Measurements from ENCODE around the gene EPHA7. TPM values are rescaled to one million over a fixed set of nuclear protein-coding genes. Genes with fewer than 3 reads are reported as not detected.

EPHA7 gene
- total RNA-seq, 2 experiments from 2014 or later: not detected

- Histone ChIP-seq H2AFZ (ENCODE audit: low read length) (no peak overlapping the region), H3K36me3 (ENCODE audit: insufficient read depth, low read length) (no peaks in the 10 kb centered on the region), H3K9me2 (ENCODE audit: insufficient read depth, low read length) (no peaks in the 10 kb centered on the region), H3K9me3 (ENCODE audit: low read length) (no peaks in the 10 kb centered on the region), H4K20me1 (ENCODE audit: insufficient read depth, low read length) (no peaks in the 10 kb centered on the region), H3K79me2 (ENCODE audit: insufficient read depth, low read depth, low read length) (no peaks in the 10 kb centered on the region), H3K27ac (ENCODE audit: low read depth, low read length, poor library complexity, severe bottlenecking) (no peak overlapping the region), H3K4me2 (ENCODE audit: low read length) (no peak overlapping the region), H3K4me3 (ENCODE audit: low read depth, low read length, poor library complexity, severe bottlenecking) (no peak overlapping the region), H3K4me1 (ENCODE audit: insufficient read depth, low read length, poor library complexity, severe bottlenecking) (no peaks in the 10 kb centered on the region)
- no peak for TF ChIP-seq CTCF (conservative IDR thresholded peaks at IDR 0.05; ENCODE audit: low read length)
- TF ChIP-seq EZH2phosphoT487 (IDR thresholded peaks at IDR 0.05; ENCODE audit: borderline replicate concordance, low read depth, low read length): no peak
- no TSS peak for BruUV-seq (replicated peaks)
- POLR2A ChIA-PET: interaction anchor here (0.6 kb wide), 1 partner anchor 355 kb away, joined by 4 read pairs; no protein-coding TSS in a partner anchor
- intact Hi-C loops (cut with micrococcal nuclease; ENCODE audit: unreplicated experiment): no loop called here
- CTCF ChIA-PET (ENCODE audit: unreplicated experiment): no interaction called here
- no peak for DNase-seq (ENCODE audit: low spot score)
These were observed 34.6 kb upstream of the EPHA7 start for GRCh38 chr6:93453956-93454355.

GRCh38 chr6:93447874-93448273 is 28.5 kb upstream of the EPHA7 start:
- intact Hi-C loops (cut with micrococcal nuclease; ENCODE audit: unreplicated experiment): no loop called here
- no peaks in the 10 kb centered on the region for H4K20me1 ChIP-seq (ENCODE audit: insufficient read depth, low read length)
- no peaks in the 10 kb centered on the region for H3K36me3 ChIP-seq (ENCODE audit: insufficient read depth, low read length)
- H3K9me2 ChIP-seq (ENCODE audit: insufficient read depth, low read length): no peaks in the 10 kb centered on the region
- POLR2A ChIA-PET: interaction anchor here (0.6 to 0.7 kb wide), 2 partner anchors 1076 to 1188 kb away, joined by 3 read pairs; no protein-coding TSS in a partner anchor
- no peaks in the 10 kb centered on the region for H3K79me2 ChIP-seq (ENCODE audit: insufficient read depth, low read depth, low read length)
- DNase-seq (ENCODE audit: low spot score): no peak
- H2AFZ ChIP-seq (ENCODE audit: low read length): no peak overlapping the region
- H3K27ac ChIP-seq (ENCODE audit: low read depth, low read length, poor library complexity, severe bottlenecking): no peak overlapping the region
- TF ChIP-seq EZH2phosphoT487 (IDR thresholded peaks at IDR 0.05; ENCODE audit: borderline replicate concordance, low read depth, low read length): no peak
- TF ChIP-seq CTCF (conservative IDR thresholded peaks at IDR 0.05; ENCODE audit: low read length): no peak
- H3K9me3 ChIP-seq (ENCODE audit: low read length): no peaks in the 10 kb centered on the region
- CTCF ChIA-PET (ENCODE audit: unreplicated experiment): no interaction called here
- H3K4me3 ChIP-seq (ENCODE audit: low read depth, low read length, poor library complexity, severe bottlenecking): no peak overlapping the region
- H3K4me2 ChIP-seq (ENCODE audit: low read length): no peak overlapping the region
- no peaks in the 10 kb centered on the region for H3K4me1 ChIP-seq (ENCODE audit: insufficient read depth, low read length, poor library complexity, severe bottlenecking)
- BruUV-seq (replicated peaks): no TSS peak

- no TSS peak for BruUV-seq (replicated peaks)
- H3K27ac ChIP-seq (ENCODE audit: low read depth, low read length, poor library complexity, severe bottlenecking): no peak overlapping the region
- H2AFZ ChIP-seq (ENCODE audit: low read length): no peak overlapping the region
- no peak for DNase-seq (ENCODE audit: low spot score)
- intact Hi-C loops (cut with micrococcal nuclease; ENCODE audit: unreplicated experiment): no loop called here
- H3K4me3 ChIP-seq (ENCODE audit: low read depth, low read length, poor library complexity, severe bottlenecking): no peak overlapping the region
- CTCF ChIA-PET (ENCODE audit: unreplicated experiment): no interaction called here
- TF ChIP-seq EZH2phosphoT487 (IDR thresholded peaks at IDR 0.05; ENCODE audit: borderline replicate concordance, low read depth, low read length) (no peak), CTCF (conservative IDR thresholded peaks at IDR 0.05; ENCODE audit: low read length) (no peak)
- POLR2A ChIA-PET: no interaction called here
- H4K20me1 ChIP-seq (ENCODE audit: insufficient read depth, low read length): no peaks in the 10 kb centered on the region
- no peaks in the 10 kb centered on the region for H3K79me2 ChIP-seq (ENCODE audit: insufficient read depth, low read depth, low read length)
- no peaks in the 10 kb centered on the region for H3K36me3 ChIP-seq (ENCODE audit: insufficient read depth, low read length)
- H3K9me3 ChIP-seq (ENCODE audit: low read length): no peaks in the 10 kb centered on the region
- H3K9me2 ChIP-seq (ENCODE audit: insufficient read depth, low read length): no peaks in the 10 kb centered on the region
- H3K4me2 ChIP-seq (ENCODE audit: low read length): no peak overlapping the region
- H3K4me1 ChIP-seq (ENCODE audit: insufficient read depth, low read length, poor library complexity, severe bottlenecking): no peaks in the 10 kb centered on the region
These were observed 18.1 kb upstream of the EPHA7 start for GRCh38 chr6:93437491-93437890.

Measured in OCI-LY7 (cell line).